Right lobe of liver (tissue), 6 donors: ENCODE results near the gene HCAR3. TPM values are rescaled to one million over a fixed set of nuclear protein-coding genes. Genes with fewer than 3 reads are reported as not detected.
"Not testable (repeated sequence)": the region's sequence is repeated elsewhere in the genome, so short reads cannot be mapped to it uniquely, and the experiment has no call there.

Experiments
- ATAC-seq, 4 donors: fragments of 200-7000 bp; cut with Tn5 transposase; one replicate each; pipeline ENCODE4 v1.9.1; 2020; ENCODE audit warnings: mild to moderate bottlenecking in 4 of 4, moderate library complexity in 4 of 4
- DNase-seq, 3 donors: peaks; one replicate each; pipeline ENCODE4 v3.0.0-alpha.2; 2020
- H3K27ac ChIP-seq, 3 donors: fragments of 200-600 bp; one replicate each; pipeline ENCODE4 v1.8.0; 2022
- H3K27me3 ChIP-seq, 2 donors: fragments of 200-600 bp; one replicate each; pipeline ENCODE4 v1.8.0; 2022
- H3K36me3 ChIP-seq, 4 donors: fragments of 200-600 bp; sonication (generic) in 1 of 4; one replicate each; pipeline versions ENCODE4 v1.5.1 to v1.8.0; 2017 to 2022; ENCODE audit warnings: control low read depth in 1 of 4
- H3K4me1 ChIP-seq, 4 donors: fragments of 200-600 bp; sonication (generic) in 1 of 4; one replicate each; pipeline versions ENCODE4 v1.5.1 to v1.8.0; 2017 to 2022; ENCODE audit warnings: control low read depth in 1 of 4
- H3K4me3 ChIP-seq, 3 donors: fragments of 200-600 bp; one replicate each; pipeline ENCODE4 v1.8.0; 2022
- H3K9me3 ChIP-seq, 4 donors: fragments of 200-600 bp; sonication (generic) in 1 of 4; one replicate each; pipeline versions ENCODE4 v1.5.1 to v1.8.0; 2017 to 2022; ENCODE audit warnings: control low read depth in 1 of 4
- POLR2A ChIP-seq: fragments of 450-650 bp; IDR thresholded peaks from one replicate; pipeline ENCODE4 v1.6.1; 2017; ENCODE audit warnings: antibody characterized with exemption, mild to moderate bottlenecking
- WGBS: methylation state at CpG from one replicate; pipeline ENCODE4 v1.1.6; 2018; ENCODE audit warnings: low coverage, low lambda C conversion rate; ENCODE audit not compliant: insufficient coverage; ENCODE audit errors: missing lambda C conversion rate; 5-methylcytosine and 5-hydroxymethylcytosine counted together
- intact Hi-C, 2 donors: fragments of 100-400 bp; cut with DNase I; formaldehyde crosslinking; loops; one replicate each; pipeline versions ENCODE4 v1.11.2 to v1.14.1; 2022
- long read RNA-seq: library from polyadenylated mRNA; unstranded; transcript quantifications from one replicate; pipeline ENCODE4 v2.0.0, GENCODE V29; 2019
- total RNA-seq, 6 experiments: library from RNA; depleted of rRNA in 2 of 6; stranded (reverse); fragments of >200 nt in 2 of 6; fragmentation: NEBNext Ultra II Directional in 3 of 6; extraction: Animal tissue kit (Norgen Biotek cat#: 25700) in 3 of 6; gene quantifications; one replicate each; pipeline versions ENCODE4 v1.1.0 to v1.2.4, GENCODE V29; 2016 to 2023
- TF ChIP-seq, protein P1 (sequence below), 4 donors: fragments of 200-600 bp in 3 of 4; fragments of 450-650 bp in 1 of 4; IDR thresholded peaks; one replicate each; pipeline versions ENCODE4 v1.5.1 to v1.8.0; 2016 to 2022; ENCODE audit warnings: antibody characterized with exemption in 4 of 4, mild to moderate bottlenecking in 2 of 4
- donor health status: DM: no; HTN: yes; CAD: no.
- donor health status: DM: no; HTN: no; CAD: no.
- donor health status: DM: no; HTN: no; CAD: no.
- donor health status: DM: no; HTN: yes; CAD: no.
- donor health status: DM: no; HTN: yes; CAD: no.

HCAR3 gene
- 1 to 10 TPM in 1 of 6 experiments, under 1 TPM in 3, not detected in 2; 0.11 to 4.2 (median 0.36) TPM for total RNA-seq
- long read RNA-seq, result 0 reads

DNA sequence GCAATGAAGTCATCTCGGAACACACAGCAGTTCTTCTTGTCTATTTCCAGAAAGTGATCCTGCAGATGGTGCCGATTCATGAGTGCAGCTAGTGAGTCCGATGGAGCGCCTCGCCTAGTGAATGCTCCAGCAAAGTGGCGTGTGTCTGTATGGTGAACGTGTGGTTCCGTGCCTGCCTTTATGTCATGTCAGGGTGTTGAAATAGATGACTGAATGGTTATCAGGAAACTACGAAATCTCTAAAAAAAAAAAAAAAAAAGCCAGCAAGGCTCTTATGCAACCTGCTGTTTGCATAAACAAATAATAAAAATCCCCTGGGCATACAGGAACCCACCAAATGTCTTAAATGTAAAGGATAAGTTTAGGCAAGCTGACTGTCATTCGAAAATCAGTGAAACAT, at the start of gene HCAR3:
Gene HCAR3 (minus strand): TSS at position 154 of the 400 bp plus-strand sequence. CDS start 74 bp downstream, at position 80.
- H3K27ac ChIP-seq, intact Hi-C loops, H3K4me1 ChIP-seq, H3K27me3 ChIP-seq, H3K9me3 ChIP-seq, H3K4me3 ChIP-seq, H3K36me3 ChIP-seq: not testable (repeated sequence)
- WGBS, result 45% methylated on average over 7 of the region's 10 CpGs
- peak; percentile 23 to 65 (median 42) for ATAC-seq
- peak in 1 of 3 donors; percentile 40 for DNase-seq

DNA sequence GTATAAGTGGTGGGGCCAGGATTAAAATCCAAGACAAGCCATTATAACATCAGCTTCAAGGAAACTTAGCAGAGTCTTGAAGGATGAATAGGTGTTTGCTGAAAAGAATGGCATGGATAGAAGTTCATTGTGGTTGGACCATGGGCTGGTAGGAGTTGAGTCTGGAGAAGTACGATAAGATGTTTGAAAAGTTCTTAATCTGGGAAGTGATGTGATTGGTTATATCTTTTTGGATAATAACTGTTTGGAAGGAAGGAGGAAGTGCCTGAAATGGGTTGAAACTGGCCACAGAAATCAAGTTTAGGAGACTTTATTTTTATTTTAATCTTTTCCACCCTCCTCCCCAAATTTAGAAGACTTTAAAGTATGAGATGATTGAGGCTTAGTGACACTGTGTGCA, 41.0 kb upstream of the HCAR3 start:
- Histone ChIP-seq H3K9me3 (no peaks in the 10 kb centered on the region), H3K27ac (no peak overlapping the region), H3K27me3 (no peaks in the 10 kb centered on the region), H3K4me3 (no peak overlapping the region), H3K4me1 (peaks cover 0 to 10% (median 6%) of the 10 kb centered on the region in 4 donors), H3K36me3 (peaks cover 0 to 67% (median 15%) of the 10 kb centered on the region in 4 donors)
- ATAC-seq (no peak), DNase-seq (no peak)
- 92% methylated on average over 1 of the region's 1 CpG for WGBS
- intact Hi-C loops, result no loop called here
- TF ChIP-seq, protein P1, sequence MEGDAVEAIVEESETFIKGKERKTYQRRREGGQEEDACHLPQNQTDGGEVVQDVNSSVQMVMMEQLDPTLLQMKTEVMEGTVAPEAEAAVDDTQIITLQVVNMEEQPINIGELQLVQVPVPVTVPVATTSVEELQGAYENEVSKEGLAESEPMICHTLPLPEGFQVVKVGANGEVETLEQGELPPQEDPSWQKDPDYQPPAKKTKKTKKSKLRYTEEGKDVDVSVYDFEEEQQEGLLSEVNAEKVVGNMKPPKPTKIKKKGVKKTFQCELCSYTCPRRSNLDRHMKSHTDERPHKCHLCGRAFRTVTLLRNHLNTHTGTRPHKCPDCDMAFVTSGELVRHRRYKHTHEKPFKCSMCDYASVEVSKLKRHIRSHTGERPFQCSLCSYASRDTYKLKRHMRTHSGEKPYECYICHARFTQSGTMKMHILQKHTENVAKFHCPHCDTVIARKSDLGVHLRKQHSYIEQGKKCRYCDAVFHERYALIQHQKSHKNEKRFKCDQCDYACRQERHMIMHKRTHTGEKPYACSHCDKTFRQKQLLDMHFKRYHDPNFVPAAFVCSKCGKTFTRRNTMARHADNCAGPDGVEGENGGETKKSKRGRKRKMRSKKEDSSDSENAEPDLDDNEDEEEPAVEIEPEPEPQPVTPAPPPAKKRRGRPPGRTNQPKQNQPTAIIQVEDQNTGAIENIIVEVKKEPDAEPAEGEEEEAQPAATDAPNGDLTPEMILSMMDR (IDR thresholded peaks at IDR 0.05), result no peak
- no peak for TF ChIP-seq POLR2A

DNA sequence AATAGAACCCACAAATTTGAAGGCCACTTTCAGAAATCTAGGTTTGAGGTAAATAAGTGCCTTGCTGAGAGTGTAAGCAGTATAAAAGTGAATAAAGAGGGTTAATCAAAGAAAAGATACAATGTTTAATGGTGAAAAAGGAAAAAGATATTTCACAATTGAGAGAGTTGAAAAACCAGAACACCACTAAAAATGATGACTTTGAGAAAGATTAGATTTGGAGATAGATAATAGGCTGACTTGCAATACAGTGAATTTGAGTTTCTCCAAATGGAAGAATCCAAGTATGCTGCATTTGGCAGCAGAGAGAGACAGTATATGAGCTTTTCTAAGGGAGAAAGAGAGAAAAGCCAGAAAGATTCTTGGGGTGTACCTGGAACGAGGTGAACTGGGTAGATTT, 38.2 kb upstream of the HCAR3 start:
- ATAC-seq (no peak), DNase-seq (no peak)
- no peak overlapping the region for H3K27ac ChIP-seq
- H3K9me3 ChIP-seq, result no peaks in the 10 kb centered on the region
- H3K36me3 ChIP-seq, result peaks cover 0 to 41% (median 12%) of the 10 kb centered on the region in 4 donors
- H3K4me1 ChIP-seq, result peaks cover 0 to 10% (median 6%) of the 10 kb centered on the region in 4 donors
- no peaks in the 10 kb centered on the region for H3K27me3 ChIP-seq
- intact Hi-C loops, result no loop called here
- no peak for TF ChIP-seq POLR2A
- TF ChIP-seq, protein P1 (IDR thresholded peaks at IDR 0.05), result no peak
- H3K4me3 ChIP-seq, result no peak overlapping the region
- WGBS, result 100% methylated on average over 1 of the region's 1 CpG

DNA sequence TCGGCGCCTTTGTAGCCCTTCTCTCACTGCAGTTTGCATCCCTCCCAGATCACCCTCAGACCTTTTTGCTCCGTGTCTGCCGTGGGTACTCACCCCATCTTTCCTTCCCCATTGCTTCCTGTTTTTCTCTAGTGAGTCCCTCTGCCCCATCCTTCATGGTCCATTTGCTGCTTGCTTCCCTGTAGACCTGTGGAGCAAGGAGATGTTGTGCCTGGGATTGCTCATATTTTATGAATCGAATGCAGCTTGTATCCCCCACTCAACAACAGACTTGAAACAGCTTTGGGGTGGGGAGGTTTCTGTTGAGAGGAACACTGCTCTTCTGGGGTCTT, 36.7 kb upstream of the HCAR3 start:
- TF ChIP-seq POLR2A, result no peak
- TF ChIP-seq, protein P1 (IDR thresholded peaks at IDR 0.05), result no peak
- DNase-seq (no peak), ATAC-seq (no peak)
- H3K27ac ChIP-seq, result peak overlapping the region in 2 of 3 donors; percentile 75 to 83
- no peaks in the 10 kb centered on the region for H3K27me3 ChIP-seq
- H3K4me3 ChIP-seq, result peak overlapping the region; percentile 82 to 95 (median 92)
- no peaks in the 10 kb centered on the region for H3K9me3 ChIP-seq
- H3K4me1 ChIP-seq, result peaks cover 0 to 10% (median 6%) of the 10 kb centered on the region in 4 donors
- intact Hi-C loops, result no loop called here
- peaks cover 0 to 37% (median 9%) of the 10 kb centered on the region in 4 donors for H3K36me3 ChIP-seq
- WGBS, result 4% methylated on average over 5 of the region's 5 CpGs

DNA sequence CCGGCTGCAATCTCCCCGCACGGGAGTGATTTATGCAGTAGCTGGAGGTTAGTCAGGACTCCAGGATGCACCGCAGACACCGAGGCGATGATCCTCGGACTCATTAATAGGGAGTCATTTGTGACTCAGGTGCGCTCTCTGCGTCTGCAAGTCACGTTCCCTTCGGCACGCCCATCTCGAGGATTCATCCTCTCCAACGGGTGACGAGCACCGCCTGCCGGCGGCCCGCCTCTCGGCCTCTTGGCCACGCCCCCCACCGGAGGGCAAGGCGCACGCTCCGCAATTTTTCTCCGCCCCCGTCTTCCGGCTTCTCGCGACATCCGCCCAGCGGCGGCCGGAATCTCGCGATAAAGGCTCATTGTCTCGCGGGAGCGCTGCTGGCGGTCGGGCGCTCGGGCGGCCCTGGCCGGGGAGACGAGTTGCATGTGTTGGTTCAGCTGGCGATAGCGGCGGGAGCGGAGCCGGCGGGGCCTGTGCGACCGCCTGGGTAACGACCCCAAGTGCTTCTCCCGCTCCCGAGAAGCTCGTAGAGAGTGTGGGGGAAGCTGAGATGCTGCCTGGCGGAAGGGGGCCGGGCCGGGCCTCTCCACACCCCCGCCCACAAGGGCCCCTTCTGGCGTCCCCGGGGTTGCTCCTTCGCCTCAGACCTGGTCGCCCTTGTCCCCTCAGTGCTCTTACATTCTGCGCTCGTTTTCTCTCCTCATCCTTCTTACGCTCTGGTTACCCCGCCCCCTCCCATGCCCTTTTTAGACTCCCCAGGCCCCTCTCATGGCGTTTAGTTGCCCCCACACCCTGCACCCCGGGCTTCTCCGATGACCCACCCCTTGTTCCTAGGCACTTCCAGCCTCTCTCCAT, 36.1 kb upstream of the HCAR3 start, which contains the start of gene DENR:
Gene DENR (plus strand): TSS at position 361 of the 855 bp plus-strand sequence. CDS start 878 bp downstream, outside the sequence.
- H3K36me3 ChIP-seq, result peaks cover 0 to 31% (median 6%) of the 10 kb centered on the region in 4 donors
- intact Hi-C loops, result no loop called here
- no peaks in the 10 kb centered on the region for H3K27me3 ChIP-seq
- peak; percentile 82 for TF ChIP-seq POLR2A
- TF ChIP-seq, protein P1 (IDR thresholded peaks at IDR 0.05), result peak; percentile 83 to 94 (median 85)
- WGBS, result 0% methylated on average over 12 of the region's 73 CpGs
- peak within 1 kb of the TSS; percentile 44 to 83 (median 75) for H3K27ac ChIP-seq
- peak; percentile 99 to 100 (median 99) for ATAC-seq
- peak within 1 kb of the TSS; percentile 82 to 95 (median 92) for H3K4me3 ChIP-seq
- peak; percentile 99 for DNase-seq
- no peaks in the 10 kb centered on the region for H3K9me3 ChIP-seq
- peaks cover 0 to 10% (median 6%) of the 10 kb centered on the region in 4 donors for H3K4me1 ChIP-seq

DNA sequence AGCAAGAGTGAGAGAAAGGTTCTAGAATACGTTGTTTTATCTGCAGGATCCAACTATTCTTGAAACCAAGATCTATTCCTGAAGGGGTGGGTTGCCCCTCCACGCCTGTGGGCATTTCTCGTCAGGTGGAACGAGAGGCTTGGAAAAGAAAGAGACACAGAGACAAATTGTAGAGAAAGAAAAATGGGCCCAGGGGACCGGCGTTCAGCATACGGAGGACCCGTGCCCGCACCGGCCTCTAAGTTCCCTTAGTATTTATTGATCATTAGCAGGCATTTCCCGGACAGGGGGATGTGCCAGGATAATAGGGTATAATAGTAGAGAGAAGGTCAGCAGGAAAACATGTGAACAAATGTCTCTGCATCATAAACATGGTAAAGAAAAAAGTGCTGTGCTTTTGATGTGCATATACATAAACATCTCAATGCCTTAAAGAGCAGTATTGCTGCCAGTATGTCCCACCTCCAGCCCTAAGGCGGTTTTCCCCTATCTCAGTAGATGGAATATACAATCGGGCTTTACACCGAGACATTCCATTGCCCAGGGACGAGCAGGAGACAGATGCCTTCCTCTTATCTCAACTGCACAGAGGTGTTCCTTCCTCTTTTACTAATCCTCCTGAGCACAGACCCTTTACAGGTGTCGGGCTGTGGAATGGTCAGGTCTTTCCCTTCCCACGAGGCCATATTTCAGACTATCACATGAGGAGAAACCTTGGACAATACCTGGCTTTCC, 34.3 kb upstream of the HCAR3 start:
- intact Hi-C loops, H3K27me3 ChIP-seq, H3K4me1 ChIP-seq, H3K9me3 ChIP-seq, H3K4me3 ChIP-seq, H3K27ac ChIP-seq, ATAC-seq: not testable (repeated sequence)
- peaks cover 0 to 15% (median 1%) of the 10 kb centered on the region in 4 donors for H3K36me3 ChIP-seq
- DNase-seq, result peak in 1 of 3 donors; percentile 43
- 79% methylated on average over 17 of the region's 17 CpGs for WGBS
